GM19239 (cell line): ENCODE data around the gene SPOCK2.

Source experiments
- DNase-seq: peaks from one replicate; pipeline ENCODE4 v3.0.0; 2011; ENCODE audit warnings: low spot score; ENCODE audit not compliant: insufficient read length
- FAIRE-seq: peaks from 2 replicates; lab custom pipeline; 2011; peaks lifted over from hg19 to GRCh38; lab: Jason Lieb, UNC

Gene SPOCK2

GRCh38 chr10:72059843-72060822 is 28.2 kb downstream of the SPOCK2 start:
- no peak for DNase-seq
- no peak for FAIRE-seq

GRCh38 chr10:72058989-72059842 is 29.1 kb downstream of the SPOCK2 start:
- DNase-seq (no peak), FAIRE-seq (no peak)

GRCh38 chr10:72058347-72058898 is 29.9 kb downstream of the SPOCK2 start:
- FAIRE-seq (no peak), DNase-seq (no peak)

GRCh38 chr10:72056932-72057751 is 31.2 kb downstream of the SPOCK2 start:
- DNase-seq, result no peak
- FAIRE-seq, result no peak

GRCh38 chr10:72056113-72056512 is 32.2 kb downstream of the SPOCK2 start:
- FAIRE-seq, result no peak
- no peak for DNase-seq

GRCh38 chr10:72053690-72054089 is 34.7 kb downstream of the SPOCK2 start:
- DNase-seq (no peak), FAIRE-seq (no peak)

GRCh38 chr10:72050873-72051272 is 37.5 kb downstream of the SPOCK2 start:
- no peak for DNase-seq

GRCh38 chr10:72049969-72050781 is 38.2 kb downstream of the SPOCK2 start:
- FAIRE-seq (no peak), DNase-seq (no peak)

More at GRCh38 chr10:72050873-72051272, 37.5 kb downstream of the SPOCK2 start:
- FAIRE-seq, result no peak

GRCh38 chr10:72049472-72049871 is 38.9 kb downstream of the SPOCK2 start:
- no peak for DNase-seq
- no peak for FAIRE-seq

- peak; percentile 91 for FAIRE-seq
These were observed 39.8 kb downstream of the SPOCK2 start for GRCh38 chr10:72048450-72049124.

GRCh38 chr10:72045586-72045985 is 42.8 kb downstream of the SPOCK2 start:
- DNase-seq (no peak), FAIRE-seq (no peak)

More at GRCh38 chr10:72048450-72049124, 39.8 kb downstream of the SPOCK2 start:
- peak; percentile 91 for DNase-seq

- FAIRE-seq (no peak), DNase-seq (no peak)
These were observed 43.8 kb downstream of the SPOCK2 start for GRCh38 chr10:72044417-72045041.

GRCh38 chr10:72043016-72043834 is 45.1 kb downstream of the SPOCK2 start:
- FAIRE-seq, result no peak
- DNase-seq, result no peak

GRCh38 chr10:72041491-72041890 is 46.9 kb downstream of the SPOCK2 start:
- FAIRE-seq, result no peak
- no peak for DNase-seq

GRCh38 chr10:72039377-72039776 is 49.0 kb downstream of the SPOCK2 start:
- FAIRE-seq (no peak), DNase-seq (no peak)

GRCh38 chr10:72038458-72039001 is 49.8 kb downstream of the SPOCK2 start:
- FAIRE-seq (no peak), DNase-seq (no peak)

GRCh38 chr10:72037811-72038210 is 50.5 kb downstream of the SPOCK2 start:
- no peak for DNase-seq
- FAIRE-seq, result no peak
